MCF 10A (cell line): ENCODE data around the gene MSH6. TPM values are rescaled to one million over a fixed set of nuclear protein-coding genes. Genes with fewer than 3 reads are reported as not detected.

Source experiments
- BruUV-seq: library from RNA; stranded (reverse); fragments of 400-500 nt; replicated peaks from 2 replicates; lab custom pipeline; 2021; lab: Mats Ljungman, UMichigan
- CTCF ChIA-PET: fragments of 300-600 bp; sonication (Branson Sonifier 250); formaldehyde crosslinking; extraction: SDS; loops from one replicate; lab custom pipeline; 2021; ENCODE audit warnings: antibody characterized with exemption, inconsistent platforms; lab: Yijun Ruan, JAX
- POLR2A ChIA-PET: fragments of 300-600, 350-650 bp; sonication (Branson Sonifier 250); formaldehyde crosslinking; extraction: SDS; loops from one replicate; lab custom pipeline; 2020; ENCODE audit warnings: antibody characterized with exemption, inconsistent platforms; lab: Yijun Ruan, JAX
- DNase-seq: peaks from one replicate; pipeline ENCODE4 v3.0.0-alpha.2; 2018; ENCODE audit not compliant: unreplicated experiment
- H3K27ac Mint-ChIP-seq: one replicate; pipeline ENCODE4 v1.8.0; 2022; ENCODE audit warnings: mild to moderate bottlenecking, low read depth, mixed read lengths; ENCODE audit not compliant: unreplicated experiment
- H3K27me3 Mint-ChIP-seq: one replicate; pipeline ENCODE4 v1.8.0; 2022; ENCODE audit warnings: mixed read lengths; ENCODE audit not compliant: insufficient read depth, unreplicated experiment
- H3K36me3 Mint-ChIP-seq: one replicate; pipeline ENCODE4 v1.8.0; 2022; ENCODE audit warnings: mild to moderate bottlenecking, moderate library complexity, mixed read lengths; ENCODE audit not compliant: insufficient read depth, unreplicated experiment
- H3K4me1 Mint-ChIP-seq: one replicate; pipeline ENCODE4 v1.8.0; 2022; ENCODE audit warnings: mixed read lengths; ENCODE audit not compliant: insufficient read depth, unreplicated experiment
- H3K4me3 Mint-ChIP-seq: one replicate; pipeline ENCODE4 v1.8.0; 2022; ENCODE audit warnings: mild to moderate bottlenecking, moderate library complexity, mixed read lengths; ENCODE audit not compliant: unreplicated experiment
- H3K9me3 Mint-ChIP-seq: one replicate; pipeline ENCODE4 v1.8.0; 2022; ENCODE audit warnings: mixed read lengths; ENCODE audit not compliant: unreplicated experiment
- CTCF ChIP-seq: fragments of 200-600 bp; IDR thresholded peaks from one replicate; pipeline ENCODE4 v1.8.0; 2022; ENCODE audit warnings: antibody characterized with exemption, mild to moderate bottlenecking; ENCODE audit not compliant: unreplicated experiment
- intact Hi-C: fragments of 100-400 bp; cut with micrococcal nuclease; formaldehyde crosslinking; loops from 2 replicates; pipeline ENCODE4 v1.14.1; 2022
- total RNA-seq: library from RNA; stranded (reverse); gene quantifications from 2 replicates; pipeline ENCODE4 v1.2.3, GENCODE V29; 2022

MSH6 gene
- total RNA-seq, 1 experiment from 2014 or later = 45.3 TPM

GRCh38 chr2:47782381-47782670 is 619 bp upstream of the MSH6 start:
- no peak for DNase-seq
- POLR2A ChIA-PET = interaction anchor here (1.0 to 1.7 kb wide), 6 partner anchors 9 to 666 kb away, joined by 3 to 5 read pairs (median 4); no protein-coding TSS in a partner anchor
- peaks cover 14% of the 10 kb centered on the region for H3K4me1 Mint-ChIP-seq
- H3K36me3 Mint-ChIP-seq = peaks cover 15% of the 10 kb centered on the region
- no peak for TF ChIP-seq CTCF
- peak overlapping the region; percentile 51 for H3K27ac Mint-ChIP-seq
- CTCF ChIA-PET = interaction anchor here (0.6 kb wide), 1 partner anchor 89 kb away, joined by 3 read pairs; no protein-coding TSS in a partner anchor
- H3K9me3 Mint-ChIP-seq = peaks cover 7% of the 10 kb centered on the region
- no peaks in the 10 kb centered on the region for H3K27me3 Mint-ChIP-seq
- H3K4me3 Mint-ChIP-seq = peak overlapping the region; percentile 92
- intact Hi-C loops = loop anchor here (5.0 to 10.0 kb wide), 2 partner anchors 125 to 642 kb away; partner anchors contain the start of gene FBXO11
- TSS peak; percentile 81 for BruUV-seq

GRCh38 chr2:47783486-47784351 is 774 bp downstream of the MSH6 start:
- Mint-ChIP-seq H3K36me3 (peaks cover 20% of the 10 kb centered on the region), H3K4me1 (peaks cover 14% of the 10 kb centered on the region), H3K9me3 (peaks cover 7% of the 10 kb centered on the region), H3K27ac (peak overlapping the region; percentile 75), H3K27me3 (no peaks in the 10 kb centered on the region), H3K4me3 (peak overlapping the region; percentile 92)
- intact Hi-C loops = loop anchor here (1.0 to 10.0 kb wide), 3 partner anchors 124 to 641 kb away; partner anchors contain the start of gene FBXO11
- ChIA-PET POLR2A (interaction anchor here (0.6 to 2.1 kb wide), 11 partner anchors 9 to 512 kb away, joined by 3 to 13 read pairs (median 4); no protein-coding TSS in a partner anchor), CTCF (interaction anchor here (0.5 to 1.1 kb wide), 4 partner anchors 8 to 561 kb away, joined by 3 to 4 read pairs (median 3); no protein-coding TSS in a partner anchor)
- BruUV-seq = no TSS peak
- peak; percentile 62 for DNase-seq
- TF ChIP-seq CTCF = no peak

GRCh38 chr2:47784352-47784851 is 1.5 kb downstream of the MSH6 start:
- Mint-ChIP-seq H3K36me3 (peaks cover 20% of the 10 kb centered on the region), H3K4me3 (peak overlapping the region; percentile 92), H3K9me3 (peaks cover 7% of the 10 kb centered on the region), H3K27ac (peak overlapping the region; percentile 75), H3K4me1 (peaks cover 14% of the 10 kb centered on the region), H3K27me3 (no peaks in the 10 kb centered on the region)
- intact Hi-C loops = loop anchor here (1.0 to 10.0 kb wide), 3 partner anchors 123 to 640 kb away; partner anchors contain the start of gene FBXO11
- POLR2A ChIA-PET = interaction anchor here (0.6 to 2.1 kb wide), 6 partner anchors 9 to 323 kb away, joined by 3 to 13 read pairs (median 4); no protein-coding TSS in a partner anchor
- CTCF ChIA-PET = interaction anchor here (0.7 to 0.9 kb wide), 3 partner anchors 12 to 347 kb away, joined by 3 read pairs; no protein-coding TSS in a partner anchor
- TF ChIP-seq CTCF = no peak
- no TSS peak for BruUV-seq
- no peak for DNase-seq
